OCI-LY3 (cell line): ENCODE measurements around the gene CACNA2D3.

Experiments used
- CTCF ChIP-seq: fragments of 200-600, 300-600 bp; sonication (generic); IDR thresholded peaks from 2 replicates; pipeline ENCODE4 v1.5.1; 2014; ENCODE audit warnings: antibody characterized with exemption, low read length, low read depth
- EZH2phosphoT487 ChIP-seq: fragments of 200-600 bp; shearing (Covaris generic); IDR thresholded peaks from 2 replicates; pipeline ENCODE4 v1.6.1; 2018; ENCODE audit warnings: antibody characterized with exemption, mixed run types, low read depth

GRCh38 chr3:54771050-54771449, 648.7 kb downstream of the CACNA2D3 start:
- no peak for TF ChIP-seq CTCF
- no peak for TF ChIP-seq EZH2phosphoT487
